D721Med (cell line): ENCODE results near the gene NCAPG.

Experiments used
- DNase-seq: peaks from one replicate; pipeline ENCODE4 v3.0.0; 2011; ENCODE audit warnings: low spot score; ENCODE audit not compliant: insufficient read length
- FAIRE-seq: peaks from 2 replicates; lab custom pipeline; 2011; peaks lifted over from hg19 to GRCh38; lab: Jason Lieb, UNC
- CTCF ChIP-seq: IDR thresholded peaks from 2 replicates; pipeline ENCODE4 v1.5.1; 2012; ENCODE audit warnings: mild to moderate bottlenecking, control low read depth; ENCODE audit not compliant: insufficient read depth; ENCODE audit errors: missing control alignments

Gene NCAPG

DNA sequence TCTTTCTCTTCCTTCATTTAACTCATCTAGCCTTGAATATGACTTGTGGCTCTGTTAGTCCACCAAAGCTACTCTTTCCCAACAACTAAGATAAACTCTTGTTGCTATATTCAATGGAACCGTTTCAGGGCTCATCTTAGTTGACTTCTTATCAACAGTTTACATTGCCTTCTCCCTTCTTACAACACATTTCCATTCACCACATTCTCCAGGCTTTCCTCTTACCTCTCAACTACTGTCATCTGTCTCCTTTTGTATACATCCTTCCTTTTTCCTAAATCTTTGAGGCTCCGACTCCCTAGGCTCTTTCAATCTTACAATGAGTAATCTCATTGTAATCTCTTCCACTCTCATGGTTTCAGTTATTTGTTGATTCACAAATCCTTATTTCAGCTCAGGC, 58.5 kb downstream of the NCAPG start:
- no peak for TF ChIP-seq CTCF
- FAIRE-seq (no peak), DNase-seq (no peak)

- DNase-seq (no peak), FAIRE-seq (no peak)
- no peak for TF ChIP-seq CTCF
Observed at GRCh38 chr4:17875402-17876070, 64.8 kb downstream of the NCAPG start.

DNA sequence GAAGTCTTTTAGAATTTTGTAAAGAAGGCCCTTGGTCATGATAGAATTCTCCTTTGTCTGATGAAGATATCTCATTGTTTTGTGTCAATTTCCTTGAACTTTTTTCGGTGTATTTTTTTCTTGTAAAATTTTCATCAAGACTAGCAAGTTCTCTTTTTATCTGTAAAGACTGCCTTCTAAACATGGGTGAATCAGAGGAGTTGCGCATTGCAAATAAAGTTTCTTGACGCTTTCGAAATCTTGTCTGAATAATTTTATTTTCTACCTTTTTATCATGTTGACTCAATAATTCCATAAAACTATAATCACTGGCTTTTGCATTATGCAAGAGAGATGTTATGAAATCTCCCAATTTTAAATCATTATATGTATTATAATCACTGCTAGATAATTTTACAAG, 66.2 kb downstream of the NCAPG start:
- TF ChIP-seq CTCF: no peak
- DNase-seq (no peak), FAIRE-seq (no peak)

- DNase-seq (no peak), FAIRE-seq (peak; percentile 86)
- TF ChIP-seq CTCF: no peak
Observed at GRCh38 chr4:17877661-17878060, 66.9 kb downstream of the NCAPG start.

DNA sequence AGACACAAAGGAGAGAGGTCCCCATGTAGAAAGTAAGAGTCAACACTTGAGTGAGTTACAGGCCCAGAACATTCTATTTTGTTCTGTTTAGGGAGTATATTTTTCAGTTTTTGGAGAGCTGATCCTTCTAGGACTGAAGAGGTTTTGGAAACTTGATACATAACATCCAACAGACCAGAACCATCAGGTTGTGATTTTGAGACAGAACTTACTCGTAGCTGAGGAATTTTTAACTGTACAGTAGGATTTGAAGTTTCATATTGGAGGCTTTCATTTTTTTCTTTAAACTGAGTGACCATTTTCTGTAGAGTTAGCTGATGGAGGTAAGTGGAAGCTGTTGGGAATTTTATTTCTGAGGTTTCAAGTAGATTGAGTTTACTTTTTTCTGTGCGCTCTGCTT, 73.3 kb downstream of the NCAPG start:
- no peak for TF ChIP-seq CTCF
- DNase-seq (no peak), FAIRE-seq (no peak)

GRCh38 chr4:17884511-17884910, 73.7 kb downstream of the NCAPG start:
- DNase-seq: no peak
- TF ChIP-seq CTCF: no peak
- FAIRE-seq: no peak

DNA sequence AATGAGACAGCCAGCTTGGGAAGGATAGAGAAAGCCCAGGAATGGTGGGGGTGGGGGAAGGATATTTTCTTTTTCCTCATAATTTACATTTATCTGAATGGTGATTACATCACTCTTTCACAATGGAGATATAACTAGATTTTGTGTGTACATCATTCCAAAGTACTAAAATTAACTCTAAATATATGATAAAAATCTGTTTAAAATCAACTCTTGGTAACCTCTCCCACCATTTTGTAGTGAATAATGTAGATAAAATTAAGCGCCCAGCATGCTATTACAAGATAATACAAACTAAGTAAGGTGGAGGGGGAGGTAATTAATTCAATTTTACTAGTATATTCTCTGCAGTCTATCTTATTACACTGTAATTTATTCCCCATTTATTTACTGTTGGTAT, 78.9 kb downstream of the NCAPG start:
- FAIRE-seq (no peak), DNase-seq (no peak)
- TF ChIP-seq CTCF: no peak
